WTC11 (cell line): ENCODE results near the gene PRAMEF10. TPM values are rescaled to one million over a fixed set of nuclear protein-coding genes. Genes with fewer than 3 reads are reported as not detected.
"Not testable (repeated sequence)": the region's sequence is repeated elsewhere in the genome, so short reads cannot be mapped to it uniquely, and the experiment has no call there.

ENCODE experiments used
- ATAC-seq: fragments of 200-7000 bp; cut with Tn5 transposase; 2 replicates; pipeline ENCODE4 v1.10.0; 2021; ENCODE audit warnings: mild to moderate bottlenecking, moderate library complexity
- CTCF ChIA-PET: fragments of 300-600 bp; sonication (Branson Sonifier 250); formaldehyde crosslinking; loops from one replicate; lab custom pipeline; 2021; ENCODE audit warnings: antibody characterized with exemption; lab: Charles Lee
- POLR2A ChIA-PET: fragments of 350-600 bp; sonication (Branson Sonifier 250); formaldehyde crosslinking; loops from one replicate; lab custom pipeline; 2021; ENCODE audit warnings: antibody characterized with exemption; lab: Charles Lee
- DNase-seq: peaks from one replicate; pipeline ENCODE4 v3.0.0; 2021; ENCODE audit warnings: low spot score
- H3K27ac Mint-ChIP-seq: 2 replicates; pipeline ENCODE4 v1.8.0; 2021; ENCODE audit warnings: mixed read lengths
- H3K27me3 Mint-ChIP-seq: 2 replicates; pipeline ENCODE4 v1.8.0; 2021; ENCODE audit warnings: low read depth, mild to moderate bottlenecking, moderate library complexity, mixed read lengths
- H3K36me3 Mint-ChIP-seq: 2 replicates; pipeline ENCODE4 v1.8.0; 2021; ENCODE audit warnings: mixed read lengths
- H3K4me1 Mint-ChIP-seq: 2 replicates; pipeline ENCODE4 v1.8.0; 2022; ENCODE audit warnings: mixed read lengths
- H3K4me3 Mint-ChIP-seq: 2 replicates; pipeline ENCODE4 v1.8.0; 2021; ENCODE audit warnings: mild to moderate bottlenecking, moderate library complexity, mixed read lengths
- H3K9me3 Mint-ChIP-seq: 2 replicates; pipeline ENCODE4 v1.8.0; 2021; ENCODE audit warnings: mixed read lengths
- ETV6 ChIP-seq: sonication (generic); formaldehyde crosslinking; IDR thresholded peaks from 2 replicates; pipeline ENCODE4 v1.8.1; 2022; ENCODE audit warnings: mild to moderate bottlenecking, missing genetic modification reagents
- TCF7 ChIP-seq: sonication (generic); formaldehyde crosslinking; IDR thresholded peaks from 2 replicates; pipeline ENCODE4 v1.8.0; 2022; ENCODE audit warnings: mild to moderate bottlenecking, low read depth, missing genetic modification reagents, moderate library complexity
- TEAD4 ChIP-seq: sonication (generic); formaldehyde crosslinking; IDR thresholded peaks from 2 replicates; pipeline ENCODE4 v1.8.0; 2022; ENCODE audit warnings: mild to moderate bottlenecking, missing genetic modification reagents
- total RNA-seq: library from RNA; stranded (reverse); gene quantifications from 3 replicates; pipeline ENCODE4 v1.2.3, GENCODE V29; 2021
- TF ChIP-seq, protein P1 (sequence below): sonication (generic); formaldehyde crosslinking; IDR thresholded peaks from 2 replicates; pipeline ENCODE4 v1.8.0; 2023; ENCODE audit warnings: missing genetic modification reagents, mild to moderate bottlenecking, borderline replicate concordance
- TF ChIP-seq, protein P2 (sequence below): fragments of 250-450 bp; sonication (Bioruptor Pico); IDR thresholded peaks from 2 replicates; pipeline ENCODE4 v1.8.0; 2021; ENCODE audit warnings: mild to moderate bottlenecking

The PRAMEF10 gene
- total RNA-seq, 1 experiment from 2014 or later: not detected

DNA sequence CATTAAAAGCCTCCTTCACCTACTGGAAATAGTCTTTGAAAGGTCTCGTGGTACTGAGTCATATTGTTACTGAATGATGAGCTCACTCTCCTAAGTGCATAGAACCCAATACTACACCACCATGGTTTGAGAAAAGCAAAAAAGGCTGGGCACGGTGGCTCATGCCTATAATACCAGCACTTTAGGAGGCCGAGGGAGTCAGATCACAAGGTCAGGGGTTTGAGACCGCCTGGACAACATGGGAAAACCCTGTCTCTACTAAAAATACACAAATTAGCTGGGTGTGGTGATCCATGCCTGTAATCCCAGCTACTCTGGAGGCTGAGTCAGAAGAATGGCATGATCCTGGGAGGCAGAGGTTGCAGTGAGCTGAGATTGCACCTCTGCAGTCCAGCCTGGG, 46.3 kb downstream of the PRAMEF10 start:
- Mint-ChIP-seq H3K4me3 (no peak overlapping the region), H3K27me3 (peaks cover 21% of the 10 kb centered on the region), H3K4me1 (no peaks in the 10 kb centered on the region)
- DNase-seq: no peak
- TF ChIP-seq TEAD4: no peak
- TF ChIP-seq, protein P1, sequence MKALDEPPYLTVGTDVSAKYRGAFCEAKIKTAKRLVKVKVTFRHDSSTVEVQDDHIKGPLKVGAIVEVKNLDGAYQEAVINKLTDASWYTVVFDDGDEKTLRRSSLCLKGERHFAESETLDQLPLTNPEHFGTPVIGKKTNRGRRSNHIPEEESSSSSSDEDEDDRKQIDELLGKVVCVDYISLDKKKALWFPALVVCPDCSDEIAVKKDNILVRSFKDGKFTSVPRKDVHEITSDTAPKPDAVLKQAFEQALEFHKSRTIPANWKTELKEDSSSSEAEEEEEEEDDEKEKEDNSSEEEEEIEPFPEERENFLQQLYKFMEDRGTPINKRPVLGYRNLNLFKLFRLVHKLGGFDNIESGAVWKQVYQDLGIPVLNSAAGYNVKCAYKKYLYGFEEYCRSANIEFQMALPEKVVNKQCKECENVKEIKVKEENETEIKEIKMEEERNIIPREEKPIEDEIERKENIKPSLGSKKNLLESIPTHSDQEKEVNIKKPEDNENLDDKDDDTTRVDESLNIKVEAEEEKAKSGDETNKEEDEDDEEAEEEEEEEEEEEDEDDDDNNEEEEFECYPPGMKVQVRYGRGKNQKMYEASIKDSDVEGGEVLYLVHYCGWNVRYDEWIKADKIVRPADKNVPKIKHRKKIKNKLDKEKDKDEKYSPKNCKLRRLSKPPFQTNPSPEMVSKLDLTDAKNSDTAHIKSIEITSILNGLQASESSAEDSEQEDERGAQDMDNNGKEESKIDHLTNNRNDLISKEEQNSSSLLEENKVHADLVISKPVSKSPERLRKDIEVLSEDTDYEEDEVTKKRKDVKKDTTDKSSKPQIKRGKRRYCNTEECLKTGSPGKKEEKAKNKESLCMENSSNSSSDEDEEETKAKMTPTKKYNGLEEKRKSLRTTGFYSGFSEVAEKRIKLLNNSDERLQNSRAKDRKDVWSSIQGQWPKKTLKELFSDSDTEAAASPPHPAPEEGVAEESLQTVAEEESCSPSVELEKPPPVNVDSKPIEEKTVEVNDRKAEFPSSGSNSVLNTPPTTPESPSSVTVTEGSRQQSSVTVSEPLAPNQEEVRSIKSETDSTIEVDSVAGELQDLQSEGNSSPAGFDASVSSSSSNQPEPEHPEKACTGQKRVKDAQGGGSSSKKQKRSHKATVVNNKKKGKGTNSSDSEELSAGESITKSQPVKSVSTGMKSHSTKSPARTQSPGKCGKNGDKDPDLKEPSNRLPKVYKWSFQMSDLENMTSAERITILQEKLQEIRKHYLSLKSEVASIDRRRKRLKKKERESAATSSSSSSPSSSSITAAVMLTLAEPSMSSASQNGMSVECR: no peak
- no peak for TF ChIP-seq ETV6 (CRISPR knock-in tag)
- no peak for TF ChIP-seq TCF7
- TF ChIP-seq, protein P2, sequence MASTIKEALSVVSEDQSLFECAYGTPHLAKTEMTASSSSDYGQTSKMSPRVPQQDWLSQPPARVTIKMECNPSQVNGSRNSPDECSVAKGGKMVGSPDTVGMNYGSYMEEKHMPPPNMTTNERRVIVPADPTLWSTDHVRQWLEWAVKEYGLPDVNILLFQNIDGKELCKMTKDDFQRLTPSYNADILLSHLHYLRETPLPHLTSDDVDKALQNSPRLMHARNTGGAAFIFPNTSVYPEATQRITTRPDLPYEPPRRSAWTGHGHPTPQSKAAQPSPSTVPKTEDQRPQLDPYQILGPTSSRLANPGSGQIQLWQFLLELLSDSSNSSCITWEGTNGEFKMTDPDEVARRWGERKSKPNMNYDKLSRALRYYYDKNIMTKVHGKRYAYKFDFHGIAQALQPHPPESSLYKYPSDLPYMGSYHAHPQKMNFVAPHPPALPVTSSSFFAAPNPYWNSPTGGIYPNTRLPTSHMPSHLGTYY: no peak
- TF ChIP-seq, all 79 proteins: peak for 0
- no peak for ATAC-seq
- Mint-ChIP-seq H3K9me3 (peaks cover 87% of the 10 kb centered on the region), H3K36me3 (peaks cover 78% of the 10 kb centered on the region), H3K27ac (no peak overlapping the region)
- ChIA-PET POLR2A (no interaction called here), CTCF (no interaction called here)

DNA sequence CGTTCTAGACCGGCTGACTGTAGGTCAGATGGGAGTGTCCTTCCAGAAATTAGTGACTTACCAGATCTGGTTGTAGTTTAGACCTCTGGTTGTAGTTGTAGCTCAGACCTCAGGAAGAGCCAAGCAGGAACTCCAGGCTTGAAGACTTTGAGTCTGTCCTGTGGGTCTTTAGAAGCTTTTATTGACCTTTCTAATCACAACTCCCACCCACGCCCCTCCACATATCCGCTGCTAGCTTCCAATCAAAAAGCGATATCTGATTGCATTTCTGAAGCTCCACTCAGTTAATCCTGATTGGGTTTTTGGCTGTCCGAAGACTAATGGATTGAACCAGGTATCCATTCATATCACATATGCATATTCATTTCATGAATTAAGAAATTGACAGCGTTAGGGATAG, 49.5 kb downstream of the PRAMEF10 start, which contains the start of gene HNRNPCL1:
Gene HNRNPCL1, minus strand, starts transcription at position 101 of the 400 bp plus-strand sequence. CDS start 431 bp downstream, outside the sequence.
- peaks cover 79% of the 10 kb centered on the region for H3K9me3 Mint-ChIP-seq
- H3K4me1 Mint-ChIP-seq, H3K27ac Mint-ChIP-seq, CTCF ChIA-PET, ATAC-seq, DNase-seq, POLR2A ChIA-PET, H3K4me3 Mint-ChIP-seq: not testable (repeated sequence)
- H3K36me3 Mint-ChIP-seq: peaks cover 61% of the 10 kb centered on the region
- peaks cover 15% of the 10 kb centered on the region for H3K27me3 Mint-ChIP-seq

Other genes starting within 250 kb of the PRAMEF10 start
- gene AADACL3, start 182.2 kb downstream of the PRAMEF10 start, total RNA-seq: 0.77 to 0.94 TPM (median 0.78 TPM) in 3 replicates
- gene CFAP107, start 152.1 kb downstream of the PRAMEF10 start, total RNA-seq: not detected in 3 replicates
- not detected in 3 replicates for gene PRAMEF12, start 124.5 kb downstream of the PRAMEF10 start, total RNA-seq
- gene PRAMEF1, start 106.9 kb downstream of the PRAMEF10 start, total RNA-seq: not detected in 3 replicates
- not detected in 3 replicates for gene PRAMEF11, start 66.9 kb downstream of the PRAMEF10 start, total RNA-seq
- gene HNRNPCL1, start 49.5 kb downstream of the PRAMEF10 start, total RNA-seq: not detected in 3 replicates
- not detected in 3 replicates for gene PRAMEF2, start 41.2 kb downstream of the PRAMEF10 start, total RNA-seq
- gene PRAMEF4, start 12.1 kb downstream of the PRAMEF10 start, total RNA-seq: not detected in 3 replicates
- gene PRAMEF7, start 18.3 kb upstream of the PRAMEF10 start, total RNA-seq: not detected in 3 replicates
- not detected in 3 replicates for gene PRAMEF6, start 49.3 kb upstream of the PRAMEF10 start, total RNA-seq
- not detected in 3 replicates for gene PRAMEF27, start 158.3 kb upstream of the PRAMEF10 start, total RNA-seq
- gene HNRNPCL3, start 162.5 kb upstream of the PRAMEF10 start, total RNA-seq: not detected in 3 replicates
- gene PRAMEF25, start 172.5 kb upstream of the PRAMEF10 start, total RNA-seq: not detected in 3 replicates
- gene HNRNPCL2, start 218.6 kb upstream of the PRAMEF10 start, total RNA-seq: not detected in 3 replicates